Measurements from ENCODE around the gene CERS2.

Gene CERS2

GRCh38 chr1:150997126-150997872 is 22.7 kb upstream of the CERS2 start:
- DNase-seq (ENCODE audit: low spot score) = no peak

GRCh38 chr1:150995896-150996295 is 21.3 kb upstream of the CERS2 start:
- no peak for DNase-seq (ENCODE audit: low spot score)

GRCh38 chr1:150995460-150995859 is 20.8 kb upstream of the CERS2 start:
- no peak for DNase-seq (ENCODE audit: low spot score)

GRCh38 chr1:150994248-150994647 is 19.6 kb upstream of the CERS2 start:
- DNase-seq (ENCODE audit: low spot score) = no peak

GRCh38 chr1:150992626-150993025 is 18.0 kb upstream of the CERS2 start:
- DNase-seq (ENCODE audit: low spot score) = no peak

- DNase-seq (ENCODE audit: low spot score) = no peak
Measured at GRCh38 chr1:150987924-150988323, 13.3 kb upstream of the CERS2 start.

GRCh38 chr1:150985179-150985825 is 10.7 kb upstream of the CERS2 start:
- no peak for DNase-seq (ENCODE audit: low spot score)

GRCh38 chr1:150981805-150982712 is 7.4 kb upstream of the CERS2 start, which contains the start of gene ANXA9:
Gene ANXA9 (plus strand): TSS chr1:150982292. CDS start chr1:150983106, 814 bp downstream.
- DNase-seq (ENCODE audit: low spot score) = peak; percentile 34

GRCh38 chr1:150981177-150981804 is 6.7 kb upstream of the CERS2 start:
- DNase-seq (ENCODE audit: low spot score) = peak; percentile 34

- peak; percentile 91 for DNase-seq (ENCODE audit: low spot score)
Measured at GRCh38 chr1:150979092-150980056, 4.7 kb upstream of the CERS2 start.

GRCh38 chr1:150976879-150977694 is 2.5 kb upstream of the CERS2 start:
- DNase-seq (ENCODE audit: low spot score) = peak; percentile 75

GRCh38 chr1:150976401-150976821 is 1.8 kb upstream of the CERS2 start:
- DNase-seq (ENCODE audit: low spot score) = no peak

GRCh38 chr1:150973836-150974579 is 627 bp downstream of the CERS2 start:
- peak; percentile 13 for DNase-seq (ENCODE audit: low spot score)

- no peak for DNase-seq (ENCODE audit: low spot score)
Measured at GRCh38 chr1:150973258-150973835, 1.3 kb downstream of the CERS2 start.

- no peak for DNase-seq (ENCODE audit: low spot score)
Measured at GRCh38 chr1:150972417-150972940, 2.2 kb downstream of the CERS2 start.

- DNase-seq (ENCODE audit: low spot score) = no peak
Measured at GRCh38 chr1:150971583-150972416, 2.8 kb downstream of the CERS2 start.

GRCh38 chr1:150970808-150971582 is 3.6 kb downstream of the CERS2 start:
- DNase-seq (ENCODE audit: low spot score) = no peak
